ENCODE results near the gene HELB. TPM values are rescaled to one million over a fixed set of nuclear protein-coding genes. Genes with fewer than 3 reads are reported as not detected.

Gene HELB
- total RNA-seq, 4 donors from 2014 or later: 5.0 to 11.3 (median 9.4) TPM

DNA sequence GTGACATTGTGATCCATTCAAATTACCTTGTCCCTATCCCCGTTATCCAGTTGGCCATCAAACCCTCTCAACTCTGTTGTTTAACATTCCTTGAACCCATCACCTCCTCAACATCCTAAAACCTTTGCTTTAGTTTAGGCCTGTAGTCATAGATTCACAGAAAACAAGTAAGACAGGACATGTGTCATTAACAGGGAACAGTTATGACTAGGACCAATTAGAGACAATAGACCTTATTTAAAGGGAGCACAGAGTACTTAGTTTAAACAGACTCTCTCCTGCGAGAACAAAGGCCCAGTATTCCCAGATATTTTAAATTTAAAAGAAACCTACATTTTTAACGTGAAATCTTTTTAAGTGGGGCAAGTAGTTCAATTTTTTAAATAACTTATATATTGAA lies 20.0 kb upstream of the HELB start:
- DNase-seq (ENCODE audit: low spot score): no peak
- no peak for ATAC-seq (ENCODE audit: low FRiP score)
- TF ChIP-seq, protein P1, sequence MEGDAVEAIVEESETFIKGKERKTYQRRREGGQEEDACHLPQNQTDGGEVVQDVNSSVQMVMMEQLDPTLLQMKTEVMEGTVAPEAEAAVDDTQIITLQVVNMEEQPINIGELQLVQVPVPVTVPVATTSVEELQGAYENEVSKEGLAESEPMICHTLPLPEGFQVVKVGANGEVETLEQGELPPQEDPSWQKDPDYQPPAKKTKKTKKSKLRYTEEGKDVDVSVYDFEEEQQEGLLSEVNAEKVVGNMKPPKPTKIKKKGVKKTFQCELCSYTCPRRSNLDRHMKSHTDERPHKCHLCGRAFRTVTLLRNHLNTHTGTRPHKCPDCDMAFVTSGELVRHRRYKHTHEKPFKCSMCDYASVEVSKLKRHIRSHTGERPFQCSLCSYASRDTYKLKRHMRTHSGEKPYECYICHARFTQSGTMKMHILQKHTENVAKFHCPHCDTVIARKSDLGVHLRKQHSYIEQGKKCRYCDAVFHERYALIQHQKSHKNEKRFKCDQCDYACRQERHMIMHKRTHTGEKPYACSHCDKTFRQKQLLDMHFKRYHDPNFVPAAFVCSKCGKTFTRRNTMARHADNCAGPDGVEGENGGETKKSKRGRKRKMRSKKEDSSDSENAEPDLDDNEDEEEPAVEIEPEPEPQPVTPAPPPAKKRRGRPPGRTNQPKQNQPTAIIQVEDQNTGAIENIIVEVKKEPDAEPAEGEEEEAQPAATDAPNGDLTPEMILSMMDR (IDR thresholded peaks at IDR 0.05): no peak

DNA sequence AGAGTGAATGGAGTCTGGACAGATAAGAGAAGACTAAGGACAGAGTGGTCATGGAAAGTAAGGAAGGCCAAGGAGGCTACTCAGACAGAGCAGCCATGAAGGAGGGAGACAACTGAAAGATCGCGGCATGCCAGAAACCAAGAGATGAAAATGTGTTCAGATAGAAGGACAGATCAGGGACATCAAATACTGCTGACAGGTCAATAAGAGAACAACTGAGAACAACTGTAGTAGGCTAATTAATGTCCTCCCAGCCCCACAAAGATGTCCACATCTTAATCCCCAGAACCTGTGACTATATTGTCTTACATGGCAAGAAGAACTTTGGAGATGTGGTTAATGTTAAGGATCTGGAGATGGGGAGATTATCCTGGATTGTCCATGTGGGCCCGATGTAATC lies 15.0 kb upstream of the HELB start:
- ATAC-seq (ENCODE audit: low FRiP score): no peak
- TF ChIP-seq, protein P1 (IDR thresholded peaks at IDR 0.05): no peak
- DNase-seq (ENCODE audit: low spot score): no peak

DNA sequence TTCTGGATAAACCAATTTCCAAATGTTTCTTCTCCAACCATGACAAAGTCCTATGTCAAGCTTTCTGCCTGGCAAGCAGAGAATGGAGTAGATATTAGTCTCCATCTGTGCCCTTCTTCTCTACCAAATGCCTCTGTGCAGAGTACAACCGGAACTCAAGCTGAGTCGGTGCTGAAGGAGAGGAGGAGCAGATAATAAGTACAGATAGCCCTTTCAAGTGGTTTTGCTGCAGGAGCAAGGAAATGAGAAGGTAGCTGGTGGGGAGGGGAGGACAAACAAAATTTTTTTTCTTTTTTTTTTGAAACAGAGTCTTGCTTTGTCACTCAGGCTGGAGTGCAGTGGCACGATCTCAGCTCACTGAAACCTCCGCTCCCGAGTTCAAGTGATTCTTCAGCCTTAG lies 14.2 kb upstream of the HELB start:
- TF ChIP-seq, protein P1 (IDR thresholded peaks at IDR 0.05): no peak
- ATAC-seq (ENCODE audit: low FRiP score) (no peak), DNase-seq (ENCODE audit: low spot score) (no peak)

DNA sequence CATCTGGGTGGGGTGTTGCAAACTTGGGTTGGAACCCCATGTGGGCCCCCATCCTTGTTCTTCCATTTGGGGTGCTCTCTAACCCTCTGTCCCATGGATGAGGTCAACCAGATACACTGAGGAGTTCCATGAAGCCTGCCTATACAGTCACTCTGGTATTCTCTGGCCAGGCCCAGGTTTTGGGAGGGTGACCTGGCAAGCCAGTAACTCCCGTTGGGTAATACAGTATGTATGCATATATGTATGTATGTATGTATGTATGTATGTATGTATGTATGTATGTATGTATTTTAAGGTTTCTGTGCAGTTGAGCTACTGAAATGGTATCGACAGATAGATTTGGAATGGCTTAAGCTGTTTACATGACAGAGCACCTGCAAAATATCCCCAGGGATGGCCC lies 12.8 kb upstream of the HELB start:
- DNase-seq (ENCODE audit: low spot score): no peak
- TF ChIP-seq, protein P1 (IDR thresholded peaks at IDR 0.05): no peak
- no peak for ATAC-seq (ENCODE audit: low FRiP score)

DNA sequence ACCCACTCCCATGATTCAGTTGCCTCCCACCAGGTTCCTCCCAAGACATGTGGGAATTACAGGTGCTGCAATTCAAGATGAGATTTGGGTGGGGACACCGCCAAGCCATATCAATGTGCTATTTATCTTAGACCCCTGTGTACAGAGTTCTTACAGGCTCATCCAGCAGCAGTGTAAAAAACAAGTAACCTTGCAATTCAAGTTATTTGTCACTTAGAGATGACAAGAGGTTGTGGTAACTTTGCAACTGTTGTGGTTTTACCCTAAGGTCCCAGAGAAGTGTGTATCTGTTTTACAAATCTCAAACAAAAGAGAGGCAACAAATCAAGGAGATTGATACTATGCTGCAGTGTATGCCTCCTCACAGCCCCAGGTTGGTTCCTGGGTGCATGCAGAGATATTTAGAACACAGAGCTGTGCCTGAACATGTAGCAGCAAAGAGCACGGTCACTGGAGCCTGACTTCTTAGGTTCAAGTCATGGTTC lies 11.5 kb upstream of the HELB start:
- DNase-seq (ENCODE audit: low spot score) (no peak), ATAC-seq (ENCODE audit: low FRiP score) (no peak)
- TF ChIP-seq, protein P1 (IDR thresholded peaks at IDR 0.05): no peak

DNA sequence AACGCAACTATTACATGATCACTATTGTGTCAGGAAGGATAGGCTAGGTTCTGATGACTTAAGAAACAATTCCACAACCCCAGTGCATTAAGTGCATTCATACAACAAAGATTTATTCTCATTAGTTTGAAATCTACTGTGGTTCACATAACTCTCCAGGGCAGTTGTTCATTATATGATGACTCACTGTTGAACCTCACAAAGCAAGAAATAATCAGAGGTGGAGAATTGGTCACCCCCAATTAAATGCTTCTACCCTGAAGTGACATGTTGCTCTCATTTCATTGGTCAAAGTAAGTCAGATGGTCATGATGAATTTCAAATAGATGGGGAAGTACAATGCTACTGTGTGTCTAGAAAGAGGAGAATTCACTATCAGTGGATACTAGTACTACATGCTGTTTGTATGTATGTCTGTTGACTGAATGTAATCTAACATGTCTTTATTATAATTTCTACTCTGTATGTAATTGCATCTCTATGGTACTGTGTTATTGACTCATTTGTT lies 6.1 kb upstream of the HELB start:
- TF ChIP-seq, protein P1 (IDR thresholded peaks at IDR 0.05): no peak
- DNase-seq (ENCODE audit: low spot score) (no peak), ATAC-seq (ENCODE audit: low FRiP score) (no peak)

DNA sequence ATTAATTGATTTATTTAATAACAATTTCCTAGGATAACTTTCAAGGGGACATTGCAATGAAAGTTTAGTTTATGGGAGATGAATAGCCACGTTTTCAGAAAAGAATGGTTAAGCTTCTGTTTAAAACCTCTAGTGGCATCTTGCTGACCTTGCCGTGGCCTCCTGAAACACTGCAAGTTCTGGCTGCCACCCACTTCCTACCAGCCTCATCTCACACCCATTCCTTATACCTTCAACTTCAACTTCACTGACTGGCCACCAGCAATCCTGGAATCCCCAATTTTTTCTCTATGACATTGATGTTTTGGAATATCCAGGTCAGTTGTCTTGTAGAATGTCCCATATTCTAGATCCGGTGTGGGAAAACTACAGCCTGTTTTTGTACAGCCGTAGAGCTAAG lies 5.2 kb upstream of the HELB start:
- DNase-seq (ENCODE audit: low spot score): no peak
- no peak for ATAC-seq (ENCODE audit: low FRiP score)
- TF ChIP-seq, protein P1 (IDR thresholded peaks at IDR 0.05): no peak
